Fibroblast of pulmonary artery (primary cell): ENCODE measurements around the gene GPX6.
A peak's percentile ranks its signal among the peaks of the same experiment; 100 is the strongest.

ENCODE experiments used
- DNase-seq: peaks from one replicate; pipeline ENCODE4 v3.0.0-alpha.2; 2010; ENCODE audit warnings: low read depth
- H3K4me3 ChIP-seq: replicated peaks from 2 replicates; pipeline ENCODE4 v1.5.1; 2011; ENCODE audit warnings: low read depth, mild to moderate bottlenecking, control low read depth, low read length, moderate library complexity
- CTCF ChIP-seq: IDR thresholded peaks from 2 replicates; pipeline ENCODE4 v1.5.1; 2011; ENCODE audit warnings: mild to moderate bottlenecking, control low read depth, low read length, inconsistent platforms; ENCODE audit errors: missing control alignments

The GPX6 gene

GRCh38 chr6:28490205-28490890 lies 25.2 kb downstream of the GPX6 start:
- TF ChIP-seq CTCF = no peak
- no peak for DNase-seq
- H3K4me3 ChIP-seq = peak overlapping the region; percentile 61

- DNase-seq = peak; percentile 69
- peak overlapping the region; percentile 61 for H3K4me3 ChIP-seq
- TF ChIP-seq CTCF = no peak
Measured at GRCh38 chr6:28489366-28490204, 26.0 kb downstream of the GPX6 start.

- peak overlapping the region; percentile 61 for H3K4me3 ChIP-seq
- peak; percentile 76 for DNase-seq
- no peak for TF ChIP-seq CTCF
Measured at GRCh38 chr6:28488916-28489365, 26.7 kb downstream of the GPX6 start.

GRCh38 chr6:28486988-28487742 lies 28.4 kb downstream of the GPX6 start:
- no peak for DNase-seq
- TF ChIP-seq CTCF = no peak
- H3K4me3 ChIP-seq = no peak overlapping the region

GRCh38 chr6:28486533-28486932 lies 29.1 kb downstream of the GPX6 start:
- TF ChIP-seq CTCF = no peak
- DNase-seq = no peak
- H3K4me3 ChIP-seq = no peak overlapping the region

GRCh38 chr6:28485482-28485881 lies 30.1 kb downstream of the GPX6 start:
- no peak for TF ChIP-seq CTCF

More at GRCh38 chr6:28485482-28485881, 30.1 kb downstream of the GPX6 start:
- DNase-seq = no peak
- no peak overlapping the region for H3K4me3 ChIP-seq
